ENCODE data around the gene PLEKHB2. TPM values are rescaled to one million over a fixed set of nuclear protein-coding genes. Genes with fewer than 3 reads are reported as not detected.
"Not testable (repeated sequence)": the region's sequence is repeated elsewhere in the genome, so short reads cannot be mapped to it uniquely, and the experiment has no call there.

Gene PLEKHB2
- total RNA-seq, 1 donor, result 57.0 TPM

GRCh38 chr2:131103165-131103564 lies 2.0 kb upstream of the PLEKHB2 start:
- TF ChIP-seq CTCF (IDR thresholded peaks at IDR 0.05; ENCODE audit: insufficient read depth, low read length), result no peak
- DNase-seq (ENCODE audit: low read depth), result no peak
- H3K4me3 ChIP-seq (ENCODE audit: low read depth, low read length), result no peak overlapping the region

- peak overlapping the region; percentile 57 for H3K4me3 ChIP-seq (ENCODE audit: low read depth, low read length)
- DNase-seq (ENCODE audit: low read depth), result peak; percentile 85
- TF ChIP-seq CTCF (IDR thresholded peaks at IDR 0.05; ENCODE audit: insufficient read depth, low read length), result no peak
Observed at GRCh38 chr2:131104487-131105155, 515 bp upstream of the PLEKHB2 start.

- H3K4me3 ChIP-seq (ENCODE audit: low read depth, low read length), result peak overlapping the region; percentile 95
- peak; percentile 44 for DNase-seq (ENCODE audit: low read depth)
- no peak for TF ChIP-seq CTCF (IDR thresholded peaks at IDR 0.05; ENCODE audit: insufficient read depth, low read length)
Observed at GRCh38 chr2:131105950-131106801, 1.0 kb downstream of the PLEKHB2 start.

- H3K4me3 ChIP-seq (ENCODE audit: low read depth, low read length), result no peak overlapping the region
- no peak for TF ChIP-seq CTCF (IDR thresholded peaks at IDR 0.05; ENCODE audit: insufficient read depth, low read length)
- peak; percentile 40 for DNase-seq (ENCODE audit: low read depth)
Observed at GRCh38 chr2:131112529-131112928, 7.4 kb downstream of the PLEKHB2 start.

GRCh38 chr2:131113566-131114227 lies 8.6 kb downstream of the PLEKHB2 start:
- H3K4me3 ChIP-seq (ENCODE audit: low read depth, low read length), result no peak overlapping the region
- no peak for TF ChIP-seq CTCF (IDR thresholded peaks at IDR 0.05; ENCODE audit: insufficient read depth, low read length)
- no peak for DNase-seq (ENCODE audit: low read depth)

GRCh38 chr2:131114950-131115349 lies 9.8 kb downstream of the PLEKHB2 start:
- not testable (repeated sequence) for DNase-seq (ENCODE audit: low read depth); H3K4me3 ChIP-seq (ENCODE audit: low read depth, low read length)

GRCh38 chr2:131115752-131116151 lies 10.6 kb downstream of the PLEKHB2 start:
- no peak for DNase-seq (ENCODE audit: low read depth)
- H3K4me3 ChIP-seq (ENCODE audit: low read depth, low read length), result no peak overlapping the region
- no peak for TF ChIP-seq CTCF (IDR thresholded peaks at IDR 0.05; ENCODE audit: insufficient read depth, low read length)

All from fibroblast of the aortic adventitia (primary cell).